H7 (cell line): Measurements from ENCODE around the gene PGGT1B. TPM values are rescaled to one million over a fixed set of nuclear protein-coding genes. Genes with fewer than 3 reads are reported as not detected.

ENCODE experiments used
- DNase-seq: peaks from one replicate; pipeline ENCODE4 v3.0.0; 2012
- H3K27me3 ChIP-seq: 2 replicates; pipeline ENCODE4 v1.6.0; 2011; ENCODE audit warnings: mild to moderate bottlenecking, low read length; ENCODE audit not compliant: control insufficient read depth, insufficient read depth
- H3K36me3 ChIP-seq: replicated peaks from 2 replicates; pipeline ENCODE4 v1.5.1; 2011; ENCODE audit warnings: low read length; ENCODE audit not compliant: control insufficient read depth, insufficient read depth
- H3K4me3 ChIP-seq: 2 replicates; pipeline ENCODE4 v1.5.1; 2011; ENCODE audit warnings: low read depth, mild to moderate bottlenecking, control low read depth, low read length, moderate library complexity; ENCODE audit not compliant: insufficient read depth
- total RNA-seq: library from RNA; depleted of rRNA; stranded (reverse); fragments of >200 nt; shearing (Covaris generic); gene quantifications from 2 replicates; pipeline ENCODE4 v1.2.3, GENCODE V29; 2014

PGGT1B gene
- total RNA-seq, 1 experiment from 2014 or later = 7.6 TPM

- H3K27me3 ChIP-seq = no peaks in the 10 kb centered on the region
- DNase-seq = no peak
- H3K36me3 ChIP-seq = no peaks in the 10 kb centered on the region; the same call in 1 of the 2 replicates
- no peak overlapping the region for H3K4me3 ChIP-seq
Measured at GRCh38 chr5:115231598-115231997, 31.1 kb downstream of the PGGT1B start.

- H3K27me3 ChIP-seq = no peaks in the 10 kb centered on the region
- DNase-seq = no peak
- H3K4me3 ChIP-seq = no peak overlapping the region
- no peaks in the 10 kb centered on the region; the same call in 1 of the 2 replicates for H3K36me3 ChIP-seq
Measured at GRCh38 chr5:115229606-115230005, 33.1 kb downstream of the PGGT1B start.

GRCh38 chr5:115227281-115227680, 35.4 kb downstream of the PGGT1B start:
- no peaks in the 10 kb centered on the region for H3K27me3 ChIP-seq
- no peaks in the 10 kb centered on the region; the same call in 1 of the 2 replicates for H3K36me3 ChIP-seq
- DNase-seq = no peak
- H3K4me3 ChIP-seq = no peak overlapping the region

GRCh38 chr5:115214541-115214940, 48.1 kb downstream of the PGGT1B start:
- Histone ChIP-seq H3K36me3 (no peaks in the 10 kb centered on the region), H3K4me3 (no peak overlapping the region), H3K27me3 (no peaks in the 10 kb centered on the region)
- DNase-seq = no peak

DNA sequence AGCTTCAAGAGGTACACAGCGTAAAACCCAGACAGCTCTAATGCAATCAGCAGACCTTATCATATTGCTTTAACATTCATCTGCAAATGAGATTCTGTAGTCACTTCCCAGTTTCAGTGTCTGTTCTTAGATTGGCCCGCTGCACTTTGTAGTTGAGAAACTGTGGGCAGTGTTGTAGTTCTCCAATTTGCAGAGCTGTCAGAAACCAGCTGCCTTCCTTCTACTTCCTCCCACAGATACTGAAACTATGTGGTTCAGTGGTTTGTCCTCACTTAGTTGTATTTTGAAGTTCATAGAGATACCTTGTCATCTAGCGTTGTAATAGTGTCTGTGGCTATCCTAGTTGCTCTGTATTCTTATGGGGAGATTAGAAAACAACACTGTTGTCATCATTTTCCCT, 53.4 kb downstream of the PGGT1B start:
- DNase-seq = no peak
- Histone ChIP-seq H3K4me3 (no peak overlapping the region), H3K36me3 (no peaks in the 10 kb centered on the region)

DNA sequence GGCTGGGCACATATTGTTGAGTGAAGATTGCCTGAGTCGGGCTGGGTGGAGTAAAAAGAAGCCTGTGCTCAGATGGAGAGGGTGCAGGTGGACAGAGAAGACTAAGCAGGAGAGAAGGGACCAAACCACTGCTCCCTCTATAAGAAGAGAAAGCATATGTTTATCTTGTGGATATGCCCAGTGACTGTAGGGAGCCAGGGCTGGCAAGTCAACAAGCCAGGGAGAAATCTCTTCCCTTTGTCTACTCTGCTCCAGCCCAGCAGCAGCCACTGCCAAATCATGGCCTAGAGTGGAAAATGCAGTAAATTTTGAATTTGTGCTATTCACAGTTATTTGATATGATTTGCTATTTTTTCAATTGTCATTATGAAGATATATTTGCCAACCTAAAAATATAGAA, 59.7 kb downstream of the PGGT1B start:
- Histone ChIP-seq H3K36me3 (no peaks in the 10 kb centered on the region), H3K27me3 (no peaks in the 10 kb centered on the region), H3K4me3 (no peak overlapping the region)
- DNase-seq = no peak

More for the DNA sequence above, 53.4 kb downstream of the PGGT1B start:
- no peaks in the 10 kb centered on the region for H3K27me3 ChIP-seq

DNA sequence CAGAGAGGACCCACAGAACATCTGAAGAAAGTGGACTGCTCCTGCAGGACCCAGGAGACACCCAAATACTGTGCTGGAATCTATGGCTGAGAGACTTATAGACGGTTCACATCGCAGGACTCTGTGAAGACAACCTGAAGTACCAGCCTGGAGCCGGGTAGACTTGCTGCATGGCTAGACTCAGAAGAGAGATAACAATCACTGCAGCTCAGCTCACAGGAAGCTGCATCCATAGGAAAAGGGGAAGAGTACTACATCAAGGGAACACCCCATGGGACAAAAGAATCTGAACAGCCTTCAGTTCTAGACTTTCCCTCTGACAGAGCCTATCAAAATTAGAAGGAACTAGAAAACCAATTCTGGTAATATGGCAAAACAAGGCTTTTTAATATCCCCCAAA, 66.5 kb downstream of the PGGT1B start:
- Histone ChIP-seq H3K27me3 (no peaks in the 10 kb centered on the region), H3K4me3 (no peak overlapping the region), H3K36me3 (no peaks in the 10 kb centered on the region)
- DNase-seq = no peak

DNA sequence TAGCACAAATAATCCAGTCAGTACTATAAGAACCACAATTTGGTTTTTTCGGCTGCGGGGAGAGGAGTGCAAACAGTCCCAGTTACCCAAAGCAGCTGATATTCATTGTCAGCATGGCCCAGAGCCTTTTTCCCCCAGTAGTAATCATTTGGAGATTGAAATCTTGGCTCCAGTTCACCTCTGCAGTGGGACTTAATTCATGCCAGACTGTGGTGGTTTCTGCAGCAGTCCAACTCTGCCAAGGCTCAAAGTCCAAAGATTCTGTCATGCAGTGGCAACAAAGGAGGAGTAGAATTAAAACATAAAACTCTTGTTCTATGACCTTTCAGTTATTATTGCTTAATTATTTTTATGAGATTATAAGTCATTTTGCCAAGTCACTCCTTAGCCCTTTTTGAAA, 68.0 kb downstream of the PGGT1B start:
- no peak for DNase-seq
- Histone ChIP-seq H3K36me3 (no peaks in the 10 kb centered on the region), H3K4me3 (no peak overlapping the region), H3K27me3 (no peaks in the 10 kb centered on the region)

DNA sequence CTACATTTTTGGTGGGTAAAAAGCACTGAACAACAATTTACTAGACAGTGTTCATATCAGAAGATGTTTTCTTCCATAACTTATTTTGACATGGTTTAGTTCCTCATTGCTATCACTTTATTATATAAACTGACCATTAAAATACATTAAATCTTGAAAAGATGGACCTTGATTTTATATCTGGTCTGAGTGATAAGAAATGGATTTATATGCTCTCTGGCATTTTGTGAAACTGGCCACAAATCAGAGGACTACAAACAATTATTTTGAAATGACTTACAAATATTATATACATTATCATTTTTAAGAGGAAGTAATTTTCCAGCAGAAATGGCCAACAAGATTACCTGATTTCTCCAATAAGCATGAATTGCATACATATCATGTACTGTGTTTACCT, 69.4 kb downstream of the PGGT1B start:
- no peak for DNase-seq
- Histone ChIP-seq H3K4me3 (no peak overlapping the region), H3K36me3 (no peaks in the 10 kb centered on the region), H3K27me3 (no peaks in the 10 kb centered on the region)

GRCh38 chr5:115192098-115192497, 70.6 kb downstream of the PGGT1B start:
- Histone ChIP-seq H3K27me3 (no peaks in the 10 kb centered on the region), H3K36me3 (no peaks in the 10 kb centered on the region), H3K4me3 (no peak overlapping the region)
- DNase-seq = no peak

GRCh38 chr5:115191474-115192031, 71.1 kb downstream of the PGGT1B start:
- Histone ChIP-seq H3K36me3 (no peaks in the 10 kb centered on the region), H3K4me3 (no peak overlapping the region), H3K27me3 (no peaks in the 10 kb centered on the region)
- DNase-seq = no peak

GRCh38 chr5:115190388-115190787, 72.3 kb downstream of the PGGT1B start:
- Histone ChIP-seq H3K27me3 (no peaks in the 10 kb centered on the region), H3K36me3 (no peaks in the 10 kb centered on the region), H3K4me3 (no peak overlapping the region)
- DNase-seq = no peak

DNA sequence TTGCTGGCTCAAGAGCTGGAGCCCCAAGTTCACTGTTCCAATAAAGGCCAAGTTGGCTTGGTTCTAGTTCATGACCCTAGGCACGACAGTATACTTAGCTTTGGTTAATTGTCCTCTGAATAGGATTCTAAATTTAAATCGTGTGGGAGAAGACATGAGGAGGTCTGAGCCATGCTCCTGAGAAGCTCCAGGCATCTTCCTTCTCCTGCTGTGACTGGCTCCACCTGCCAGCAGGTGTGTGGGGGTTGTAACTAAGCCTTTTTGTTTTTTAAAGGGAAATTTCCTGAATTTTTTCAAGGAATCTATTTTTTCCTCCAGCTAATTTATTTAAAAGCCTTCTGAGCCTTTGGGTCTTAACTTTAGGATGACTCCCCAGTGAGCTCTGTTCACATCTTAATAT, 72.8 kb downstream of the PGGT1B start:
- DNase-seq = no peak
- Histone ChIP-seq H3K27me3 (no peaks in the 10 kb centered on the region), H3K4me3 (no peak overlapping the region), H3K36me3 (no peaks in the 10 kb centered on the region)

- H3K4me3 ChIP-seq = no peak overlapping the region
- no peak for DNase-seq
- H3K36me3 ChIP-seq = no peaks in the 10 kb centered on the region
- H3K27me3 ChIP-seq = peaks cover 13% of the 10 kb centered on the region
Measured at GRCh38 chr5:115186794-115187193, 75.9 kb downstream of the PGGT1B start.

GRCh38 chr5:115184770-115185169, 77.9 kb downstream of the PGGT1B start:
- DNase-seq = no peak
- Histone ChIP-seq H3K36me3 (no peaks in the 10 kb centered on the region), H3K4me3 (no peak overlapping the region), H3K27me3 (peaks cover 33% of the 10 kb centered on the region)

- H3K36me3 ChIP-seq = no peaks in the 10 kb centered on the region
- peaks cover 59% of the 10 kb centered on the region for H3K27me3 ChIP-seq
- DNase-seq = no peak
Measured at GRCh38 chr5:115181757-115182156, 80.9 kb downstream of the PGGT1B start.

More at GRCh38 chr5:115181757-115182156, 80.9 kb downstream of the PGGT1B start:
- H3K4me3 ChIP-seq = no peak overlapping the region
